Gastrocnemius medialis (tissue), 4 donors: Measurements from ENCODE around the gene FBXL22.

Source experiments
- POLR2A ChIP-seq, 2 donors: fragments of 450-650 bp; IDR thresholded peaks; one replicate each; pipeline ENCODE4 v1.6.1; 2017; ENCODE audit warnings: antibody characterized with exemption in 2 of 2, mild to moderate bottlenecking in 2 of 2, moderate library complexity in 2 of 2
- TF ChIP-seq, protein P1 (sequence below), 5 experiments: fragments of 450-650 bp in 3 of 5; fragments of 200-600 bp in 2 of 5; sonication (generic) in 2 of 5; IDR thresholded peaks in 4 of 5; conservative IDR thresholded peaks in 1 of 5; 1 replicate in 4 of 5; 2 replicates in 1 of 5; pipeline ENCODE4 v1.5.1; 2016 to 2019; ENCODE audit warnings: antibody characterized with exemption in 5 of 5, mild to moderate bottlenecking in 3 of 5, moderate library complexity in 3 of 5

- TF ChIP-seq, protein P1, sequence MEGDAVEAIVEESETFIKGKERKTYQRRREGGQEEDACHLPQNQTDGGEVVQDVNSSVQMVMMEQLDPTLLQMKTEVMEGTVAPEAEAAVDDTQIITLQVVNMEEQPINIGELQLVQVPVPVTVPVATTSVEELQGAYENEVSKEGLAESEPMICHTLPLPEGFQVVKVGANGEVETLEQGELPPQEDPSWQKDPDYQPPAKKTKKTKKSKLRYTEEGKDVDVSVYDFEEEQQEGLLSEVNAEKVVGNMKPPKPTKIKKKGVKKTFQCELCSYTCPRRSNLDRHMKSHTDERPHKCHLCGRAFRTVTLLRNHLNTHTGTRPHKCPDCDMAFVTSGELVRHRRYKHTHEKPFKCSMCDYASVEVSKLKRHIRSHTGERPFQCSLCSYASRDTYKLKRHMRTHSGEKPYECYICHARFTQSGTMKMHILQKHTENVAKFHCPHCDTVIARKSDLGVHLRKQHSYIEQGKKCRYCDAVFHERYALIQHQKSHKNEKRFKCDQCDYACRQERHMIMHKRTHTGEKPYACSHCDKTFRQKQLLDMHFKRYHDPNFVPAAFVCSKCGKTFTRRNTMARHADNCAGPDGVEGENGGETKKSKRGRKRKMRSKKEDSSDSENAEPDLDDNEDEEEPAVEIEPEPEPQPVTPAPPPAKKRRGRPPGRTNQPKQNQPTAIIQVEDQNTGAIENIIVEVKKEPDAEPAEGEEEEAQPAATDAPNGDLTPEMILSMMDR (IDR thresholded peaks at IDR 0.05 in 4 of 5, conservative IDR thresholded peaks at IDR 0.05 in 1 of 5), result no peak
- TF ChIP-seq POLR2A (IDR thresholded peaks at IDR 0.05), result no peak
Measured at GRCh38 chr15:63582179-63582578, 15.0 kb upstream of the FBXL22 start.
